Gastrocnemius medialis (tissue), 4 donors: ENCODE data around the gene PTGR3.

Experiments used
- CTCF ChIP-seq, 5 experiments: fragments of 450-650 bp in 3 of 5; fragments of 200-600 bp in 2 of 5; sonication (generic) in 2 of 5; IDR thresholded peaks in 4 of 5; conservative IDR thresholded peaks in 1 of 5; 1 replicate in 4 of 5; 2 replicates in 1 of 5; pipeline ENCODE4 v1.5.1; 2016 to 2019; ENCODE audit warnings: antibody characterized with exemption in 5 of 5, mild to moderate bottlenecking in 3 of 5, moderate library complexity in 3 of 5
- POLR2A ChIP-seq, 2 donors: fragments of 450-650 bp; IDR thresholded peaks; one replicate each; pipeline ENCODE4 v1.6.1; 2017; ENCODE audit warnings: antibody characterized with exemption in 2 of 2, mild to moderate bottlenecking in 2 of 2, moderate library complexity in 2 of 2

- no peak for TF ChIP-seq CTCF (IDR thresholded peaks at IDR 0.05 in 4 of 5, conservative IDR thresholded peaks at IDR 0.05 in 1 of 5)
- no peak for TF ChIP-seq POLR2A (IDR thresholded peaks at IDR 0.05)
Measured at GRCh38 chr18:75227535-75228296, 18.8 kb upstream of the PTGR3 start.
